CD4-positive, alpha-beta T cell treated with Interleukin-6 for 4 hours (primary cell): ENCODE results near the gene NEMP1.
"Not testable (repeated sequence)": the region's sequence is repeated elsewhere in the genome, so short reads cannot be mapped to it uniquely, and the experiment has no call there.

ENCODE experiments used
- DNase-seq: peaks from one replicate; pipeline ENCODE4 v3.0.0-alpha.2; 2020; ENCODE audit warnings: mixed read lengths

NEMP1 gene

GRCh38 chr12:57090490-57090889, 11.9 kb upstream of the NEMP1 start:
- DNase-seq, result no peak

- DNase-seq, result peak; percentile 60
Observed at GRCh38 chr12:57089271-57090245, 11.0 kb upstream of the NEMP1 start.

GRCh38 chr12:57088354-57089270, 10.0 kb upstream of the NEMP1 start, which contains the start of gene NAB2:
TSS of gene NAB2 (plus strand) at chr12:57089114. CDS start at chr12:57089272, 158 bp downstream.
- peak; percentile 99 for DNase-seq

- peak; percentile 77 for DNase-seq
Observed at GRCh38 chr12:57087691-57088353, 9.2 kb upstream of the NEMP1 start.

GRCh38 chr12:57087010-57087690, 8.6 kb upstream of the NEMP1 start:
- DNase-seq, result peak; percentile 95

- DNase-seq, result peak; percentile 60
Observed at GRCh38 chr12:57086493-57087009, 8.0 kb upstream of the NEMP1 start.

GRCh38 chr12:57085999-57086492, 7.5 kb upstream of the NEMP1 start:
- peak; percentile 52 for DNase-seq

GRCh38 chr12:57080855-57081254, 2.3 kb upstream of the NEMP1 start:
- DNase-seq, result no peak

- DNase-seq, result no peak
Observed at GRCh38 chr12:57079821-57080220, 1.2 kb upstream of the NEMP1 start.

- DNase-seq, result not testable (repeated sequence)
Observed at GRCh38 chr12:57073566-57074450, 4.8 kb downstream of the NEMP1 start.

- DNase-seq, result no peak
Observed at GRCh38 chr12:57072661-57073060, 5.9 kb downstream of the NEMP1 start.

GRCh38 chr12:57069523-57069922, 9.1 kb downstream of the NEMP1 start:
- peak; percentile 73 for DNase-seq

- DNase-seq, result no peak
Observed at GRCh38 chr12:57066245-57066644, 12.3 kb downstream of the NEMP1 start.

GRCh38 chr12:57063991-57064685, 14.5 kb downstream of the NEMP1 start:
- peak; percentile 69 for DNase-seq

- DNase-seq, result no peak
Observed at GRCh38 chr12:57058454-57058853, 20.1 kb downstream of the NEMP1 start.

- no peak for DNase-seq
Observed at GRCh38 chr12:57057067-57057751, 21.4 kb downstream of the NEMP1 start.

- DNase-seq, result no peak
Observed at GRCh38 chr12:57055824-57056223, 22.8 kb downstream of the NEMP1 start.

- not testable (repeated sequence) for DNase-seq
Observed at GRCh38 chr12:57053901-57054300, 24.7 kb downstream of the NEMP1 start.

- not testable (repeated sequence) for DNase-seq
Observed at GRCh38 chr12:57053146-57053545, 25.4 kb downstream of the NEMP1 start.
